IMR-90 (cell line): Measurements from ENCODE around the gene EPB41L4A. TPM values are rescaled to one million over a fixed set of nuclear protein-coding genes. Genes with fewer than 3 reads are reported as not detected.

Source experiments
- ATAC-seq: fragments of 200-7000 bp; cut with Tn5 transposase; 2 replicates; pipeline ENCODE4 v1.9.1; 2020; ENCODE audit warnings: low read depth, mild to moderate bottlenecking, moderate library complexity
- BruUV-seq: library from RNA; stranded (reverse); fragments of 400-500 nt; replicated peaks from 2 replicates; lab custom pipeline; 2021; lab: Mats Ljungman, UMichigan
- CTCF ChIA-PET: fragments of 300-600 bp; formaldehyde crosslinking; extraction: SDS; loops from one replicate; lab custom pipeline; 2021; ENCODE audit warnings: antibody characterized with exemption; lab: Yijun Ruan, JAX
- POLR2A ChIA-PET: fragments of 300-600 bp; sonication (Branson Sonifier 250); formaldehyde crosslinking; loops from one replicate; lab custom pipeline; 2022; ENCODE audit warnings: antibody characterized with exemption; ENCODE audit not compliant: unreplicated experiment; lab: Charles Lee
- DNase-seq: peaks from one replicate; pipeline ENCODE4 v3.0.0; 2013
- H2AFZ ChIP-seq: replicated peaks from 2 replicates; pipeline ENCODE3; 2013; ENCODE audit warnings: low read length, mild to moderate bottlenecking; ENCODE audit not compliant: poor library complexity
- H2AK5ac ChIP-seq: 2 replicates; pipeline ENCODE4 v1.6.1; 2013; ENCODE audit warnings: low read depth, low read length, inconsistent platforms
- H2AK9ac ChIP-seq: replicated peaks from 2 replicates; pipeline ENCODE3; 2013; ENCODE audit warnings: mild to moderate bottlenecking, low read depth, low read length, moderate library complexity; ENCODE audit not compliant: poor library complexity
- H2BK120ac ChIP-seq: 2 replicates; pipeline ENCODE4 v1.6.1; 2013; ENCODE audit warnings: low read depth, low read length, inconsistent platforms
- H2BK15ac ChIP-seq: 3 replicates; pipeline ENCODE4 v1.6.1; 2013; ENCODE audit warnings: low read depth, low read length, inconsistent platforms
- H2BK20ac ChIP-seq: 2 replicates; pipeline ENCODE4 v1.6.1; 2013; ENCODE audit warnings: low read depth, mild to moderate bottlenecking, inconsistent platforms, low read length, moderate library complexity
- H2BK5ac ChIP-seq: 2 replicates; pipeline ENCODE4 v1.6.1; 2013; ENCODE audit warnings: mild to moderate bottlenecking, low read depth, low read length, inconsistent platforms; ENCODE audit not compliant: poor library complexity, severe bottlenecking
- H3K14ac ChIP-seq: replicated peaks from 2 replicates; pipeline ENCODE4 v1.6.1; 2013; ENCODE audit warnings: low read depth, low read length, inconsistent platforms
- H3K18ac ChIP-seq: 2 replicates; pipeline ENCODE4 v1.6.1; 2013; ENCODE audit warnings: low read depth, low read length, control low read depth
- H3K23ac ChIP-seq: 2 replicates; pipeline ENCODE4 v1.6.1; 2013; ENCODE audit warnings: low read depth, low read length, inconsistent platforms
- H3K27ac ChIP-seq: 2 replicates; pipeline ENCODE4 v1.5.1; 2013; ENCODE audit warnings: mild to moderate bottlenecking, control low read depth, low read length; ENCODE audit not compliant: insufficient read depth
- H3K27me3 ChIP-seq: 2 replicates; pipeline ENCODE4 v1.6.1; 2013; ENCODE audit warnings: low read length; ENCODE audit not compliant: control insufficient read depth, insufficient read depth
- H3K36me3 ChIP-seq: 2 replicates; pipeline ENCODE4 v1.6.1; 2013; ENCODE audit warnings: low read length, mixed read lengths; ENCODE audit not compliant: control insufficient read depth, insufficient read depth
- H3K4ac ChIP-seq: 2 replicates; pipeline ENCODE4 v1.6.1; 2013; ENCODE audit warnings: low read depth, low read length, inconsistent platforms
- H3K4me1 ChIP-seq: 2 replicates; pipeline ENCODE4 v1.6.1; 2013; ENCODE audit warnings: low read length, mixed read lengths; ENCODE audit not compliant: control insufficient read depth, insufficient read depth
- H3K4me2 ChIP-seq: 2 replicates; pipeline ENCODE4 v1.6.1; 2013; ENCODE audit warnings: low read depth, mild to moderate bottlenecking, control low read depth, low read length, moderate library complexity
- H3K4me3 ChIP-seq: 2 replicates; pipeline ENCODE4 v1.5.1; 2013; ENCODE audit warnings: low read depth, mild to moderate bottlenecking, control low read depth, low read length, moderate library complexity; ENCODE audit not compliant: insufficient read depth
- H3K56ac ChIP-seq: 2 replicates; pipeline ENCODE4 v1.6.1; 2013; ENCODE audit warnings: low read length, inconsistent platforms; ENCODE audit not compliant: insufficient read depth; ENCODE audit errors: extremely low read depth
- H3K79me1 ChIP-seq, 2 experiments: 2 replicates each; pipeline ENCODE4 v1.6.1; 2013; ENCODE audit warnings: low read length in 2 of 2, inconsistent platforms in 1 of 2, low read depth in 1 of 2
- H3K9ac ChIP-seq: 2 replicates; pipeline ENCODE4 v1.6.1; 2013; ENCODE audit warnings: low read depth, low read length, control low read depth
- H3K9me1 ChIP-seq: 2 replicates; pipeline ENCODE4 v1.6.1; 2013; ENCODE audit warnings: low read length, inconsistent platforms; ENCODE audit not compliant: insufficient read depth
- H3K9me3 ChIP-seq: 2 replicates; pipeline ENCODE4 v1.6.1; 2013; ENCODE audit warnings: low read length; ENCODE audit not compliant: control insufficient read depth, insufficient read depth
- H4K20me1 ChIP-seq: 2 replicates; pipeline ENCODE4 v1.6.1; 2013; ENCODE audit warnings: low read length, inconsistent platforms; ENCODE audit not compliant: insufficient read depth
- H4K5ac ChIP-seq: 2 replicates; pipeline ENCODE4 v1.6.1; 2013; ENCODE audit warnings: mild to moderate bottlenecking, low read depth, low read length, control low read depth
- H4K8ac ChIP-seq, 2 experiments: 2 replicates each; pipeline ENCODE4 v1.6.1; 2013; ENCODE audit warnings: low read depth in 2 of 2, low read length in 2 of 2, control low read depth in 1 of 2, inconsistent platforms in 1 of 2
- H4K91ac ChIP-seq: 2 replicates; pipeline ENCODE4 v1.6.1; 2013; ENCODE audit warnings: low read depth, low read length, inconsistent platforms; ENCODE audit not compliant: insufficient read depth
- BHLHE40 ChIP-seq: fragments of 150-350 bp; IDR thresholded peaks from 2 replicates; pipeline ENCODE4 v1.6.1; 2016; ENCODE audit warnings: mild to moderate bottlenecking, low read depth, low read length
- CEBPB ChIP-seq: IDR thresholded peaks from 2 replicates; pipeline ENCODE4 v1.6.1; 2012; ENCODE audit warnings: low read depth, low read length, improper control_type of control experiment
- CHD1 ChIP-seq: IDR thresholded peaks from 2 replicates; pipeline ENCODE4 v1.6.1; 2012; ENCODE audit warnings: low read depth, low read length, improper control_type of control experiment
- FOS ChIP-seq: fragments of 150-350 bp; IDR thresholded peaks from 2 replicates; pipeline ENCODE4 v1.6.1; 2016; ENCODE audit warnings: low read depth, low read length
- MAFK ChIP-seq: IDR thresholded peaks from 2 replicates; pipeline ENCODE4 v1.6.1; 2012; ENCODE audit warnings: low read depth, low read length, improper control_type of control experiment
- MAZ ChIP-seq: IDR thresholded peaks from 2 replicates; pipeline ENCODE4 v1.6.1; 2012; ENCODE audit warnings: low read depth, mild to moderate bottlenecking, low read length, improper control_type of control experiment, moderate library complexity, borderline replicate concordance
- MXI1 ChIP-seq: IDR thresholded peaks from 2 replicates; pipeline ENCODE4 v1.6.1; 2012; ENCODE audit warnings: low read depth, mild to moderate bottlenecking, low read length, moderate library complexity, borderline replicate concordance
- NFE2L2 ChIP-seq: fragments of 150-350 bp; IDR thresholded peaks from 2 replicates; pipeline ENCODE4 v1.6.1; 2016; ENCODE audit warnings: low read depth, mild to moderate bottlenecking, low read length
- POLR2A ChIP-seq: IDR thresholded peaks from 2 replicates; pipeline ENCODE4 v1.6.1; 2012; ENCODE audit warnings: mild to moderate bottlenecking, low read depth, low read length
- RAD21 ChIP-seq: IDR thresholded peaks from 2 replicates; pipeline ENCODE4 v1.6.1; 2012; ENCODE audit warnings: low read length, improper control_type of control experiment
- RCOR1 ChIP-seq: IDR thresholded peaks from 2 replicates; pipeline ENCODE4 v1.6.1; 2012; ENCODE audit warnings: mild to moderate bottlenecking, low read length, improper control_type of control experiment; ENCODE audit not compliant: insufficient replicate concordance
- RFX5 ChIP-seq: IDR thresholded peaks from 2 replicates; pipeline ENCODE4 v1.8.0; 2012; ENCODE audit warnings: low read depth, mild to moderate bottlenecking, low read length, moderate library complexity
- SMC3 ChIP-seq: fragments of 150-350 bp; IDR thresholded peaks from 2 replicates; pipeline ENCODE4 v1.6.1; 2016; ENCODE audit warnings: low read depth, mild to moderate bottlenecking, antibody characterized with exemption, low read length, moderate library complexity
- WGBS, 2 experiments: methylation state at CpG; one replicate each; pipeline versions ENCODE4 v1.1.5 to v1.1.7; 2013; ENCODE audit warnings: missing lambda C conversion rate in 2 of 2; ENCODE audit not compliant: insufficient read length in 1 of 2; ENCODE audit errors: extremely low coverage in 2 of 2; 5-methylcytosine and 5-hydroxymethylcytosine counted together
- dilution Hi-C: fragments of 300-500 bp; cut with HindIII; formaldehyde crosslinking; loops from one replicate; pipeline ENCODE4 v1.14.3; 2018; ENCODE audit warnings: low sequenced_read_pairs; ENCODE audit not compliant: unreplicated experiment
- in situ Hi-C: fragments of 300-500 bp; cut with MboI; formaldehyde crosslinking; loops from 3 replicates; pipeline ENCODE4 v1.14.3; 2019; ENCODE audit warnings: low sequenced_read_pairs, inconsistent platforms, mixed read lengths
- intact Hi-C: fragments of 100-400 bp; cut with micrococcal nuclease; formaldehyde crosslinking; loops from 2 replicates; pipeline ENCODE4 v1.10.0; 2022
- polyA plus RNA-seq, 3 experiments: library from polyadenylated mRNA; depleted of rRNA; stranded (reverse); fragments of >200 nt; gene quantifications; 2 replicates each; pipeline ENCODE4 v1.2.3, GENCODE V29; 2012; ENCODE audit warnings: low replicate concordance in 1 of 3
- total RNA-seq: library from RNA; depleted of rRNA; stranded (reverse); fragments of >200 nt; gene quantifications from 2 replicates; pipeline ENCODE4 v1.2.3, GENCODE V29; 2012
- TF ChIP-seq, protein P1 (sequence below): fragments of 150-350 bp; IDR thresholded peaks from 2 replicates; pipeline ENCODE4 v1.6.1; 2016; ENCODE audit warnings: low read depth, mild to moderate bottlenecking, low read length, moderate library complexity, borderline replicate concordance
- TF ChIP-seq, protein P2 (sequence below): fragments of 150-350 bp; IDR thresholded peaks from 2 replicates; pipeline ENCODE4 v1.6.1; 2017; ENCODE audit warnings: mild to moderate bottlenecking, antibody characterized with exemption, low read length, low read depth
- TF ChIP-seq, protein P3 (sequence below): conservative IDR thresholded peaks from 2 replicates; pipeline ENCODE4 v1.5.1; 2012; ENCODE audit warnings: mild to moderate bottlenecking, low read depth, low read length, improper control_type of control experiment

Gene EPB41L4A
- total and polyA plus RNA-seq, 2 of the 4 experiments (the other 2 are of a cell fraction), result under 0.01 to 0.02 TPM

DNA sequence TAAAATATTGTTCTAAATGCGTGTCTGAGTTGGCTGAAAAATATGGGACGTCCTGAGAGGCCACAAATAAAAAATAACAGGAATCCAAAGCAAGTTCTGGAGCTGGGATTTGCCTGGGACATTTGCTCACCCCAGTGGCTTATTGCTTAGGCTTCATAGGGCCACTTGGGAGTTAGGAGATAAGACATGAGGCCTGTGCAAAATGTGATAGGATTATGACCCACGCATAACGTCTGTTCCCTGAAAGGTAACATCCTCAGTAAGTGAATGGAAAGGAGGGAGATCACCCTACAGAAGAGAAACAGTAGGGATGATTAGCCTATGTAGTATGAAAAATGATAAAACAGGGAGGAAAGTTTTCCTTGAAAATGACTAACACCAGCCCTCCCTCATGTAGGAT, 269.4 kb downstream of the EPB41L4A start:
- H2BK5ac ChIP-seq, result no peak overlapping the region
- H3K4ac ChIP-seq, result no peak overlapping the region
- H2AK5ac ChIP-seq, result no peak overlapping the region
- DNase-seq (no peak), ATAC-seq (no peak)
- H3K4me2 ChIP-seq, result no peak overlapping the region
- no peak overlapping the region for H3K4me3 ChIP-seq
- H3K9me3 ChIP-seq, result no peaks in the 10 kb centered on the region
- H2BK15ac ChIP-seq, result no peak overlapping the region
- H4K91ac ChIP-seq, result no peak overlapping the region
- peaks cover 3% of the 10 kb centered on the region; the same call in 1 of the 2 replicates for H3K4me1 ChIP-seq
- H3K27ac ChIP-seq, result no peak overlapping the region
- no TSS peak for BruUV-seq
- no peaks in the 10 kb centered on the region for H3K27me3 ChIP-seq
- 93% methylated on average over 2 of the region's 4 CpGs; no CpG with 5 or more reads in 1 of the 2 experiments for WGBS, 2 experiments
- no peaks in the 10 kb centered on the region for H3K36me3 ChIP-seq
- no peak overlapping the region for H3K56ac ChIP-seq
- H3K23ac ChIP-seq, result no peak overlapping the region
- no peak overlapping the region for H3K14ac ChIP-seq
- no peak overlapping the region for H2BK120ac ChIP-seq
- intact Hi-C loops, result loop anchor here (5.0 kb wide), 4 partner anchors 292 to 922 kb away; no protein-coding TSS in a partner anchor
- H2AFZ ChIP-seq, result no peak overlapping the region
- no peak overlapping the region for H2AK9ac ChIP-seq
- H4K5ac ChIP-seq, result no peak overlapping the region
- H4K20me1 ChIP-seq, result no peaks in the 10 kb centered on the region
- CTCF ChIA-PET, result interaction anchor here (1.0 kb wide), 1 partner anchor 599 kb away, joined by 3 read pairs; no protein-coding TSS in a partner anchor
- H4K8ac ChIP-seq, result no peak overlapping the region
- no peak overlapping the region for H3K18ac ChIP-seq
- POLR2A ChIA-PET, result no interaction called here
- TF ChIP-seq CEBPB (no peak), POLR2A (no peak), MXI1 (no peak), BHLHE40 (no peak), SMC3 (no peak), MAZ (no peak), RFX5 (no peak), NFE2L2 (no peak), MAFK (no peak), FOS (no peak), RCOR1 (no peak), CHD1 (no peak), RAD21 (no peak)
- TF ChIP-seq, protein P1, sequence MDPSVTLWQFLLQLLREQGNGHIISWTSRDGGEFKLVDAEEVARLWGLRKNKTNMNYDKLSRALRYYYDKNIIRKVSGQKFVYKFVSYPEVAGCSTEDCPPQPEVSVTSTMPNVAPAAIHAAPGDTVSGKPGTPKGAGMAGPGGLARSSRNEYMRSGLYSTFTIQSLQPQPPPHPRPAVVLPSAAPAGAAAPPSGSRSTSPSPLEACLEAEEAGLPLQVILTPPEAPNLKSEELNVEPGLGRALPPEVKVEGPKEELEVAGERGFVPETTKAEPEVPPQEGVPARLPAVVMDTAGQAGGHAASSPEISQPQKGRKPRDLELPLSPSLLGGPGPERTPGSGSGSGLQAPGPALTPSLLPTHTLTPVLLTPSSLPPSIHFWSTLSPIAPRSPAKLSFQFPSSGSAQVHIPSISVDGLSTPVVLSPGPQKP, result no peak
- TF ChIP-seq, protein P2, sequence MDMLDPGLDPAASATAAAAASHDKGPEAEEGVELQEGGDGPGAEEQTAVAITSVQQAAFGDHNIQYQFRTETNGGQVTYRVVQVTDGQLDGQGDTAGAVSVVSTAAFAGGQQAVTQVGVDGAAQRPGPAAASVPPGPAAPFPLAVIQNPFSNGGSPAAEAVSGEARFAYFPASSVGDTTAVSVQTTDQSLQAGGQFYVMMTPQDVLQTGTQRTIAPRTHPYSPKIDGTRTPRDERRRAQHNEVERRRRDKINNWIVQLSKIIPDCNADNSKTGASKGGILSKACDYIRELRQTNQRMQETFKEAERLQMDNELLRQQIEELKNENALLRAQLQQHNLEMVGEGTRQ, result no peak
- TF ChIP-seq, protein P3, sequence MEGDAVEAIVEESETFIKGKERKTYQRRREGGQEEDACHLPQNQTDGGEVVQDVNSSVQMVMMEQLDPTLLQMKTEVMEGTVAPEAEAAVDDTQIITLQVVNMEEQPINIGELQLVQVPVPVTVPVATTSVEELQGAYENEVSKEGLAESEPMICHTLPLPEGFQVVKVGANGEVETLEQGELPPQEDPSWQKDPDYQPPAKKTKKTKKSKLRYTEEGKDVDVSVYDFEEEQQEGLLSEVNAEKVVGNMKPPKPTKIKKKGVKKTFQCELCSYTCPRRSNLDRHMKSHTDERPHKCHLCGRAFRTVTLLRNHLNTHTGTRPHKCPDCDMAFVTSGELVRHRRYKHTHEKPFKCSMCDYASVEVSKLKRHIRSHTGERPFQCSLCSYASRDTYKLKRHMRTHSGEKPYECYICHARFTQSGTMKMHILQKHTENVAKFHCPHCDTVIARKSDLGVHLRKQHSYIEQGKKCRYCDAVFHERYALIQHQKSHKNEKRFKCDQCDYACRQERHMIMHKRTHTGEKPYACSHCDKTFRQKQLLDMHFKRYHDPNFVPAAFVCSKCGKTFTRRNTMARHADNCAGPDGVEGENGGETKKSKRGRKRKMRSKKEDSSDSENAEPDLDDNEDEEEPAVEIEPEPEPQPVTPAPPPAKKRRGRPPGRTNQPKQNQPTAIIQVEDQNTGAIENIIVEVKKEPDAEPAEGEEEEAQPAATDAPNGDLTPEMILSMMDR, result no peak
- no peaks in the 10 kb centered on the region for H3K79me1 ChIP-seq
- in situ Hi-C loops, result loop anchor here (5.0 to 25.0 kb wide), 5 partner anchors 145 to 1387 kb away; no protein-coding TSS in a partner anchor
- no peak overlapping the region for H3K9ac ChIP-seq
- dilution Hi-C loops, result no loop called here
- no peaks in the 10 kb centered on the region for H3K9me1 ChIP-seq
- no peak overlapping the region for H2BK20ac ChIP-seq
